Limb (tissue), 2 donors: ENCODE results near the gene SLC27A1.
"Not testable (repeated sequence)": the region's sequence is repeated elsewhere in the genome, so short reads cannot be mapped to it uniquely, and the experiment has no call there.

Source experiments
- DNase-seq, 2 donors: peaks; one replicate each; pipeline ENCODE4 v3.0.0-alpha.2; 2016; ENCODE audit errors: extremely low spot score in 2 of 2

Gene SLC27A1

DNA sequence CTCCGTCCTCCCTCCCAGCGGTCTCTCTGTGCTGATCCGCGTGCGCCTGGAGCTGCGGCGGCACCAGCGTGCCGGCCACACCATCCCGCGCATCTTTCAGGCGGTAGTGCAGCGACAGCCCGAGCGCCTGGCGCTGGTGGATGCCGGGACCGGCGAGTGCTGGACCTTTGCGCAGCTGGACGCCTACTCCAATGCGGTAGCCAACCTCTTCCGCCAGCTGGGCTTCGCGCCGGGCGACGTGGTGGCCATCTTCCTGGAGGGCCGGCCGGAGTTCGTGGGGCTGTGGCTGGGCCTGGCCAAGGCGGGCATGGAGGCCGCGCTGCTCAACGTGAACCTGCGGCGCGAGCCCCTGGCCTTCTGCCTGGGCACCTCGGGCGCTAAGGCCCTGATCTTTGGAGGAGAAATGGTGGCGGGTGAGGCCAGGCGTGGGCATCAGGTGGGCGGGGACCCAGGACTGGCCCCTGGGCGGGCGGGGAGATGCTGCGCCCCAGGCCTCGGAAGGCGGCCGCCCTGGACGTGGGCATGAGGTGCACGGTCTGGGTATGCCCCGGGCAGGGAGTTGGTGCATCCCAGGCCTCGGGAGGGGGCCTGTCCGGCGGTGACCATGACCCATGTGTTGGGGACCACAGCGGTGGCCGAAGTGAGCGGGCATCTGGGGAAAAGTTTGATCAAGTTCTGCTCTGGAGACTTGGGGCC lies 16.4 kb downstream of the SLC27A1 start:
- DNase-seq: no peak

DNA sequence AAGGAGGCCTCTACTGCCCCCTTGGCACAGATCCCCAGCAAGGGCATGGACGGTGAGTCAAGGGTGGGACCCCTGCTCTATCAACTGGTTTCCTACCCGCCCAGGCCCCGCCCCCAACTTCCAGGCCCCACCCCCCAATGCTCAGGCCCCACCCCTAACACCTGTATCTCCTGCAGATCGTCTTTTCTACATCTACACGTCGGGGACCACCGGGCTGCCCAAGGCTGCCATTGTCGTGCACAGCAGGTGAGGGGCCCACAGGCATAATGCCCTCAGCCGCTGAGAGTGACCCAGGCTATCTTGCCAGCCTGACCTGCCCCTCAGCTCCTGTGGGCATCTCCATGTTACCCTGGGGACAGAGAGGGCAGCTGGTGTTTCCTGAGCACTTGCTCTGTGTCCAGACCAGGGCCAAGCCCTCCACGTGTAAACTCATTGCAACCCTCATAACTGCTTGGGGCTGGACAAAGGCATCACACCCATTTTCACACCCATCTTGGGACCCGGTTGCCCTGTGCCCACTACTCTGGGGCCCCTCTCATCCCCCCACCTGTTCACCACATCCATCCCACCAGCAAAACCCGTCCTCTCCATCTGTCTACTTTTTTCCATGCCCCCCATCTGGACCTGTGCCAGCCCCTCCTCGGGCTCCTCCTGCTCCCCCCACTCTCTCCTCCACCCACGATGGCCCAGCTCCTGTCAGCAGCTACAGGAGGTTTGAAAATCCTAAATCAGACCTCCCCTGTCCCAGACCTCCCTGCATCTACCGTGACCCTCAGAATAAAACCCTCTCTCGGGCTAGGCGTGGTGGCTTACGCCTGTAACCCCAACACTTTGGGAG lies 17.2 kb downstream of the SLC27A1 start:
- DNase-seq: no peak

DNA sequence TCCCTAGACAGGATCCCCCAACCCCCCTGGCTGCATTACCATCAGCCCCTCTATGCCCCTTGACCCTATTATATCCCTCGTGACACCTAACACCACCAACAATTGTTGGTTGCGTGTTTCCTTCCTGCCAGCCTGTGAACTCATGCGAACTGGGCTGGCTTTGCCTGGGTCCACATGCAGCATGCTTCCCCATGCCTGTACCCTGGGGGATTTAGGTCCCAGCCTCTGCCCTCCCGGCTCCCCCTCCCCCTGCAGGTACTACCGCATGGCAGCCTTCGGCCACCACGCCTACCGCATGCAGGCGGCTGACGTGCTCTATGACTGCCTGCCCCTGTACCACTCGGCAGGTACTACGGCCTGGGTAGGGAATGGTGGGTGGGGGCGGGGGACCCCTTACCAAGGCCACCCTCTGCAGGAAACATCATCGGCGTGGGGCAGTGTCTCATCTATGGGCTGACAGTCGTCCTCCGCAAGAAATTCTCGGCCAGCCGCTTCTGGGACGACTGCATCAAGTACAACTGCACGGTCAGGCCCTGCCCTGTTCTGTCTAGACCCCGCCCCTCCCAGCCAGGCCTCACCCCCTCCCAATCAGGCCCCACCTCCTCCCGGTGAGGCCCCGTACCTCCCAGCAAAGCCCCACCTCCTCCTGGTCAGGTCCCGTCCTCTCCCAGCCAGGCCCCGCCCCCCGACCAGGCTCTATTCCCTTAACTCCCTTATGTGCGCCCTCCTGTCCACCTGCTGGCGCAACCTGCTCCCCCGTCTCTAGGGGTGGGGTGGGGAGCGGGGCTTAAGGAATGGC lies 18.5 kb downstream of the SLC27A1 start:
- peak; percentile 27 to 75 for DNase-seq

DNA sequence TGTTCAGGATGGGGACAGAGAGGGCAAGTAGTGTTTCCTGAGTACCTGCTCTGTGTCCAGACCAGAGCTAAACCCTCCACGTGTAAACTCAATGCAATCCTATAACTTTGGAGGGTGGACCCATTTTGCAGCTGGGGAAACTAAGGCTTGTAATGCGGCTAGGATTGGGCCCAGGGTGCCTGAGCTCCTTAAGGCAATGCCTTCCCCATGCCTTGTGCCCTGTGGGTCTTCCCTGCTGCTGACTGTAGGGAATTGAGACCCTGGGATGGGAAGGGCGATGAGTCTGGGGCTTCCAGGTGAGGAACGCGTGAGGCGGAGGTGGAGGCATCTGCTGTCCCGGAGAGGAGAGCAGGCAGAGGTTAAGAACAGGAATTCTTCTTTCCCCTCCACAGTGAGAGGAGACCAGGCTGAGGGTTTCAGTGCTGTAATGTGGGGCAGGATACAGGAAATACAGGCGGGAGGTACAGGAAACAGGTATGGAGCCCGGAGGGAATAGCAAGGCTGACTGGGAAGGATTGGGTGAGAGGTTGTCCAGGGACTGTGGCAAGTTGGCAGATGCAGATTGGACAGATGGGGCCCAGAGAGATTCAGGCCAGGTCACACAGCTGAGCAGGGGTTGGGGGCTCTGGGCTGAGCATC lies 19.2 kb downstream of the SLC27A1 start:
- no peak for DNase-seq

DNA sequence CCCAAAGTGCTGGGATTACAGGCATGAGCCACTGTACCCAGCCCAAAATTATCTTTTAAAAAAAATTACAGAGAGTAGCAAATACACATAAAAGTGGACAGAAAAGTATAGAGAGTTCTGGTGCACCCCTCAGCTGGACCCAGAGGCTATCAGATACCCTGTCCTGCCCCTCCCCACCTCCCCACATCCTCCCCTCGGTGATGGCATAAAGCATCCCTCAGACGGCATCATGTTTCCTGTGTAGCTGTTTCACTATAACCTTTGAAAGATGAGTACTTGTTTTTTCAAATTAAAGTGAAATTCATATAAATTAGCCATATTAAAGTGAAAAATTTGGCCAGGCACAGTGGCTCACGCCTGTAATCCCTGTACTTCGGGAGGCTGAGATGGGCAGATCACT lies 20.1 kb downstream of the SLC27A1 start:
- no peak for DNase-seq

DNA sequence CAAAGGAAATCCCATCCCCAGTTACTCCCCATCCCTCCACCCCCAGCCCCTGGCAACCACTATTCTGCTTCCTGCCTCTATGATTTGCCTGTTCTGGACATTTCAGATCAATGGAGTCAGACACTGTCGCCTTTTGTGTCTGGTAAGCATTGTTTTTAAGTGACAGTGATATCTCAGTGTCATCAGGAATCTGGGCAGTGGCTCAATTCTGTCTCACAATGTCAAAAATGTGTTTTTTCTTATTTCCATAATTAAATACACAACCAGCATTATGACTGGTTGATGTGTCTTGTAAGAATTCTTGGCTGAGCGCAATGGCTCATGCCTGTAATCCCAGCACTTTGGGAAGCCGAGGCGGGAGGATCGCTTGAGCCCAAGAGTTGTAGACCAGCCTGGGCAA lies 21.0 kb downstream of the SLC27A1 start:
- DNase-seq: no peak

DNA sequence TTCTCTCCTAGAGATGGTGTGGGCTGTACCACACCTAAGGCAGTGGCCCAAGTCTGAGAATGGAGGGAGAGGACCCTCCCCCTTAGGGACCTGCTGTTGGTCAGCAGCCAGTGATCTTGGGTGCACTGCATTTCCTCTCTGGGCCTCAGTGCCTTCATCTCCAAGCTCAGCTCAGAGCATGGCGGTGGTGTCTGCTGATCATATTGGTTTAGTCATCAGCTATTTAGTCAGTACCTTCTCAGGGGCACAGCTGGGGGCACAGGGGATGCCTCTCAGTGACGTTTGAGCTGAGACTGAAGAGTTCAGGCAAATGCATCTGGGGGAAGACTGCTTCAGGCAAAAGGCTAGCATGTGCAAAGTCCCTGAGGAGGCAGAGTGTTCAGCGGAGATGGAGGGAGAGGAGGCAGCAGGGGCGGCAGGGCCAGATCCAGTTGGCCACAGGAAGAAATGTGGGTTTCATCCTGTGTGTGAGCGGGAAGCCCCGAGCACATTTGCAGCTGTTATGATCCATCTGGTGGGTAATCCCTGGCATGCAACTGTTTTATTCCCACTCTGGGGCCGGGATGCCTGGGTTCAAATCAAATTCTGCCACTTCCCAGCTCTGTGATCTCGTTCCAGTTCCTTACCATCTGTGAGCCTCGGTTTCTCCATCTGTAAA lies 25.4 kb downstream of the SLC27A1 start:
- no peak for DNase-seq

DNA sequence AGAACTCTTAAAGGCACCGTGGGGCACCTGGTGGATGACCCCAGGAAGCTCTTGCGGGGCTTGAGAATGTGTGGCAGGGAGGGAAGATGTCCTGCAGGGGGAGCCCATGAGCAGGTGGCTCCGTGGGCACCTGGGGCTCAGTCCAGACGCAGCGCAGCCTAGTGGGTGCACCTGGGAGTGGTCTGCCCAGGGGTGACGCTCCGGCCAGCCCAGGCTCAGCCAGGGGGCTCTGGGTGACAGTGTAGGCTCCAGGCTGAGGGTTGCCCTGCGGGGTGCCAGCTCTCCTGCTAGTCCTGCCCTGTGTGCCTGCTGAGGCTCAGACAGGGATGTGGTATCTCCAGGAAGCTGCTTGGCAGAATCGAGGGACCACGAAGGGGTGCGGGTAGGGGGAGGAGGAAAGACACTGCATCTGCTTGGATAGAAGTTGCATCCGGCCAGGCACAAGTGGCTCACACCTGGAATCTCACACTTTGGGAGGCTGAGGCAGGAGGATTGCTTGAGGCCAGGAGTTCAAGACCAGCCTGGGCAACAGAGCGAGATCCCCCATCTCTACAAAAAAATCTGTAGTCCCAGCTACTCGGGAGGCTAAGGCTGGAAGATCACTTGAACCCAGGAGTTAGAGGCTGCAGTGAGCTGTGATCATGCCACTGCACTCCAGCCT lies 26.1 kb downstream of the SLC27A1 start:
- peak in 1 of 2 donors; percentile 74 for DNase-seq

DNA sequence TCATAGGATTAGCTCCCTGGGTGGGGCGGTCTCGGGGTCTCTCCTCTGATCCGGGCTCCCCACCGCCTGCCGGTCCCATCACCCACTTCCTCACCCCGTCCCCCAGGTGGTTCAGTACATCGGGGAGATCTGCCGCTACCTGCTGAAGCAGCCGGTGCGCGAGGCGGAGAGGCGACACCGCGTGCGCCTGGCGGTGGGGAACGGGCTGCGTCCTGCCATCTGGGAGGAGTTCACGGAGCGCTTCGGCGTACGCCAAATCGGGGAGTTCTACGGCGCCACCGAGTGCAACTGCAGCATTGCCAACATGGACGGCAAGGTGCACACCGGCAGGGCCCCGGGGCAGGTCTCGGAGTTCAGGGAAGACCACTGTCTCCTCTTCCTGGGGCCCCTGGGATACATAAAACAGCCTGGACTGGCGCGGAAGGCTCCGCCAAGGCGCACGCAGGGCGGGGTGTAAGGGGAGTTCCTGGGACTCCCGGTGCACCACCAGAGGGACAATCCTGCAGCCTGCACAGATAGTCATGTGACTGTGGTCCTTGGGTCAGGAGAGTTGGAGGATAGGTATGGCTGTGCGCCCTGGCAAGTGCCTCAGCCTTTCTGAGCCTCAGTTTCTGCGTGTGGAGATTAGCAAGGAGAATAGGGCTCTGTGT lies 26.9 kb downstream of the SLC27A1 start:
- no peak for DNase-seq

DNA sequence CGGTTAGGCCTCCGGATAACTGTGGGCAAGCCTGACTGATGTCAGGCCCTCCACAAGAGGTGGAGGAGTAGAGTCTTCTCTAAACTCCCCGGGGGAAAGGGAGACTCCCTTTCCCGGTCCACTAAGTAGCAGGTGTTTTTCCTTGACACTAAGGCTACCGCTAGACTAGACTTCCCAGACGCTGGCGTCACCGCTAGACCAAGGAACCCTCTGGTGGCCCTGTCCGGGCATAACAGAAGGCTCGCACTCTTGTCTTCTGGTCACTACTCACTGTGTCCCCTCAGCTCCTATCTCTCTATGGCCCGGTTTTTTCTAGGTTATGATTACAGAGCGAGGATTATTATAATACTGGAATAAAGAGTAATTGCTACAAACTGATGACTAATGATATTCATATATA lies 28.7 kb downstream of the SLC27A1 start:
- not testable (repeated sequence) for DNase-seq

DNA sequence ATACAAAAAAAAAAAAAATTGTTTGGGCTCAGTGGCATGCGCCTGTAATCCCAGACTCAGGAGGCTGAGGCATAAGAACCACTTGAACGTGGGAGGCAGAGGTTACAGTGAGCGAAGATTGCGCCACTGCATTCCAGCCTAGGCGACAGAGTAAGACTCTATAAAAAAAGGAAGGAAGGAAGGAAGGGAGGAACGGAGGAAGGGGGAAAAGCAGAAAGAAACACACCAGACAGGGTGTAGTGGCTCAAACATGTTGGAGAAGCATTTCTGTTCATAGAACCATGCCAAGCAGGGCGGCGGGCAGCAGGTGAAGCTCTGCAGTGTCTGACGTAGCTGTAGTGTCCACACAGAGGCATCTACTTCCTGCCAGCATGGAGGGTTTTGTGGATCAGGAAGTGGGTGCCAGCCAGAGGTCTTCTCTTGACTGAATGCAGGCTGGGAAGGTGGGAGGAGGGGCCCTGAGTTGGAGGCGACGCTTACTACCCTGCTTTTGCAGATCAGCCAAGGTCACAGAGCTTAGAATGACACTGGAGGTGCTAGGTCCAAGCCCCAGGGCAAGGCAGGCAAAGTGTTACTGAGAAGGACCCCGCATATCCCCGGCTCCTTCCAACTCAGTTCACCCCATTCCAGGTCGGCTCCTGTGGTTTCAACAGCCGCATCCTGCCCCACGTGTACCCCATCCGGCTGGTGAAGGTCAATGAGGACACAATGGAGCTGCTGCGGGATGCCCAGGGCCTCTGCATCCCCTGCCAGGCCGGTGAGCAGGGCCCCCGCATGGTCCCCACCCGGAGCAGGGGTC lies 29.5 kb downstream of the SLC27A1 start:
- no peak for DNase-seq

DNA sequence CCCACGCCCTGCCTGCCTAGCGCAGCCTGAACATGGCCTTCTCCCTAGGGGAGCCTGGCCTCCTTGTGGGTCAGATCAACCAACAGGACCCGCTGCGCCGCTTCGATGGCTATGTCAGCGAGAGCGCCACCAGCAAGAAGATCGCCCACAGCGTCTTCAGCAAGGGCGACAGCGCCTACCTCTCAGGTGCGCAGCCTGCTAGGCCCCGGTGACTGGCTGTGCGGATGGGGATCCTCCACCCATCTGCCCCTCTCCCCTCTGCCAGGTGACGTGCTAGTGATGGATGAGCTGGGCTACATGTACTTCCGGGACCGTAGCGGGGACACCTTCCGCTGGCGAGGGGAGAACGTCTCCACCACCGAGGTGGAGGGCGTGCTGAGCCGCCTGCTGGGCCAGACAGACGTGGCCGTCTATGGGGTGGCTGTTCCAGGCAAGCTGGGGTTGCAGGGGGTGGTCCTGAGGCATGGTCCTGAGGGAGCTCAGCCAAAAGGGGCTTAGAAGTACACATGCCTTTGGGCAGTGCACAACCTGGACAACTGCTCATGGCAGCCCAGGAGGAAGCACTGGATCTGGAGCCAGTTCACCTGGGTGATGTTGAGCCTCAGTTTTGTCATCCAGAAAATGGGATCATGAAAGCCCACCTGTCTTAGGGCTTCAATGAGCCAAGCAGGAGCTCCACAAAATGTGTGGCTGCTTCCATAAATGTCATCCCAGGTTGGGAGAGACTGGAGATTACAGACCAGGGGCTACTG lies 30.3 kb downstream of the SLC27A1 start:
- no peak for DNase-seq

DNA sequence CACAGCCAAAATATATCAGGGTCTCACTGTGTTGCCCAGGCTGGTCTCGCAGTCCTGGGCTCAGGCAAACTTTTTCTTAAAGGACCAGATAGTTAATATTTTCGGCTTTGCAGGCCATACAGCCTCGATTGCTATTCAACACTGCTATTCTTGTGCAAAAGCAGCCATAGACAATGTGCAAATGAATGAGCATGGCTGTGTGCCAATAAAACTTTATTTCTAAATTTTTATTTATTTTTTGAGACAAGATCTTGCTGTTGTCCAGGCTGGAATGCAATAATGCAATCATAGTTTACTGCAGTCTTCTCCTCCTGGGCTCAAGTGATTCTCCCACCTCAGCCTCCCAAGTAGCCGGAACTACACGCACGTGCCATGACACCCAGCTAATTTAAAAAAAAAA lies 32.9 kb downstream of the SLC27A1 start:
- DNase-seq: no peak

DNA sequence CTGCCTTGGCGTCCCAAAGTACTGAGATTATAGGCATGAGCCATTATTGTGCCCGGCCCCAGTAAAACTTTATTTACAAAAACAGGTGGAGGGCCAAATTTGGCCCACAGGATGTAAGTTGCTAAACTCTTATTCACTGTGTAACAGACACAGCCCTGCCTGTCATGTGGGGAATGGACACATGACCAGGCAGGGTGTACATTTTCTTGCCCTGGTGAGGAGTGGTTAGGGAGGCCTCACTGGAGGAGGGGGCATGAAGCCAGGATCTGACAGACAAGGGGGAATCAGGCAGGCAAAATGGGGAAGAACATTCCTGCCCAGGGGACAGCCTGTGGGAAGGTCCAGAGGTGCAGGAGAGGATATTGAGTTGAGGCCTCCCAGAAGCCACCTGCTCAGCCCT lies 33.7 kb downstream of the SLC27A1 start:
- DNase-seq: no peak

DNA sequence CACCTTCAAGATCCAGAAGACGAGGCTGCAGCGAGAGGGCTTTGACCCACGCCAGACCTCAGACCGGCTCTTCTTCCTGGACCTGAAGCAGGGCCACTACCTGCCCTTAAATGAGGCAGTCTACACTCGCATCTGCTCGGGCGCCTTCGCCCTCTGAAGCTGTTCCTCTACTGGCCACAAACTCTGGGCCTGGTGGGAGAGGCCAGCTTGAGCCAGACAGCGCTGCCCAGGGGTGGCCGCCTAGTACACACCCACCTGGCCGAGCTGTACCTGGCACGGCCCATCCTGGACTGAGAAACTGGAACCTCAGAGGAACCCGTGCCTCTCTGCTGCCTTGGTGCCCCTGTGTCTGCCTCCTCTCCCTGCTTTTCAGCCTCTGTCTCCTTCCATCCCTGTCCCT lies 34.1 kb downstream of the SLC27A1 start:
- DNase-seq: no peak

DNA sequence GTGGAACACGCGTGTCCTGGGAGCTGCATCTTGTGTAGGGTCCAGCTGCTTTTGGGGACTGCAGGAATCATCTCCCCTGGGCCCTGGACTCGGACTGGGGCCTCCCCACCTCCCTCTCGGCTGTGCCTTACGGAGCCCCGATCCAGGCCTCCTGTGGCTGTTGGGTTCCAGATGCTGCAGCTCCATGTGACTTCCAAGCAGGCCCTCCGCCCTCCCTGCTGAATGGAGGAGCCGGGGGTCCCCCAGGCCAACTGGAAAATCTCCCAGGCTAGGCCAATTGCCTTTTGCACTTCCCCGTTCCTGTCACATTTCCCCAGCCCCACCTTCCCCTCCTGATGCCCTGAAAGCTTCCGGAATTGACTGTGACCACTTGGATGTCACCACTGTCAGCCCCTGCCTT lies 34.9 kb downstream of the SLC27A1 start:
- no peak for DNase-seq

DNA sequence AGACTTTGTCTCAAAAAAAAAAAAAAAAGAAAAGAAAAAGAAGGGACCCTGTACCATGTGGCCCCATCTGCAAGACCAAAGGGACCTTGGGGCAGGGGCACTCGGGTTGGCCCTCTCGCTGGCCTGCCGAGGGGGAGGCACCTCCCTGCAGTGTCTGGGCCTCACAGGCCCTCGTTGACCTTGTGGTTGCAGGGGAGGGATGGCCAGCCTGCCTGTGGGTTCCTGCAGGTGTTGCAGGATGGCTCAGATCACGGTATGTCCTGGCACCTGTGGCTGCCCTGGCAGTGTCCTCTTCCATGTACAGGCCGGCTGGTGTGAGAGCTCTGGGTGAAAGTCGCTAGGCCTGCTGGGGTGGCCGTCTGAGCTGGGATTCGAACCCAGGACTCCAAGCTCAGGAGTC lies 36.4 kb downstream of the SLC27A1 start:
- DNase-seq: no peak

DNA sequence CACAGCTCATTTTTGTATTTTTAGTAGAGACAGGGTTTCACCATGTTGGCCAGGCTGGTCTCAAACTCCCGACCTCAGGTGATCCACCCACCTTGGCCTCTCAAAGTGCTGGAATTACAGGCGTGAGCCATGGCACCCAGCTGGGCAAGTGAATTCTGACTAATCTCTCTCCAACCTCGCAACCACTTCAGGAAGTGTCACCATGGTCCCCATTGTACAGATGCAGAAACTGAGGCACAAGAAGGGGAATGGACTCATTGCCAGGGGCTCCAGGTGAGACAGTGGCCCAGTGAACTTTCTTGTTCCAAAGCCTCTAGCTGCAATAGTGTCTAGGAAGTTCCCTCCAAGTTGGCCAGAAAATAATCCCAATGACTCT lies 38.2 kb downstream of the SLC27A1 start:
- DNase-seq: not testable (repeated sequence)
